Measurements from ENCODE around the gene RPS4Y2. TPM values are rescaled to one million over a fixed set of nuclear protein-coding genes. Genes with fewer than 3 reads are reported as not detected.
A peak's percentile ranks its signal among the peaks of the same experiment; 100 is the strongest.

The RPS4Y2 gene
- total RNA-seq, 4 donors from 2014 or later: not detected

DNA sequence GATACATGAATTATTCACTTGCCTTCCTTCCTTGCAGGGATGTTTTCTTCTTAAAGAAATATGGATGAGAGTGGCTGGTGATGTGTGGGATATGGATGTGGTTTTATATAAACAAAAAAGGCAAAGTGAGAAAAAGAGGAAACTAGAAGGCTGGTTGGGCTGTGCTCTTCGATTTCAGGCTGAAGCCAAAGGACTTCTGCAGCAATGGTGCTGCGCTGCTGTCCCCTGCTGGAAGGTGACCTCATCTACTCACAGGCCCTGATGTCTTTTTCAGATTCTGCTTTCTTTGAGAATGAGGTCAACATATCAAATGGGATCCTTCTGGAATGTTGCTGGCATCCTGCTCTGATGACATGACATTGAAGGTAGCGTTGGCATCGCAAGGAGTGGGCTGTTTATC is 15.3 kb upstream of the RPS4Y2 start:
- peak in 1 of 3 donors; percentile 50 for DNase-seq
- Histone ChIP-seq H3K9me3 (no peaks in the 10 kb centered on the region), H3K36me3 (no peaks in the 10 kb centered on the region), H3K4me3 (no peak overlapping the region), H3K27me3 (no peaks in the 10 kb centered on the region), H3K27ac (no peak overlapping the region), H3K4me1 (no peaks in the 10 kb centered on the region)
- TF ChIP-seq, protein P1, sequence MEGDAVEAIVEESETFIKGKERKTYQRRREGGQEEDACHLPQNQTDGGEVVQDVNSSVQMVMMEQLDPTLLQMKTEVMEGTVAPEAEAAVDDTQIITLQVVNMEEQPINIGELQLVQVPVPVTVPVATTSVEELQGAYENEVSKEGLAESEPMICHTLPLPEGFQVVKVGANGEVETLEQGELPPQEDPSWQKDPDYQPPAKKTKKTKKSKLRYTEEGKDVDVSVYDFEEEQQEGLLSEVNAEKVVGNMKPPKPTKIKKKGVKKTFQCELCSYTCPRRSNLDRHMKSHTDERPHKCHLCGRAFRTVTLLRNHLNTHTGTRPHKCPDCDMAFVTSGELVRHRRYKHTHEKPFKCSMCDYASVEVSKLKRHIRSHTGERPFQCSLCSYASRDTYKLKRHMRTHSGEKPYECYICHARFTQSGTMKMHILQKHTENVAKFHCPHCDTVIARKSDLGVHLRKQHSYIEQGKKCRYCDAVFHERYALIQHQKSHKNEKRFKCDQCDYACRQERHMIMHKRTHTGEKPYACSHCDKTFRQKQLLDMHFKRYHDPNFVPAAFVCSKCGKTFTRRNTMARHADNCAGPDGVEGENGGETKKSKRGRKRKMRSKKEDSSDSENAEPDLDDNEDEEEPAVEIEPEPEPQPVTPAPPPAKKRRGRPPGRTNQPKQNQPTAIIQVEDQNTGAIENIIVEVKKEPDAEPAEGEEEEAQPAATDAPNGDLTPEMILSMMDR (IDR thresholded peaks at IDR 0.05): peak in 3 of 6 experiments; percentile 37 to 49 (median 46)
- no peak for TF ChIP-seq POLR2A (IDR thresholded peaks at IDR 0.05)

DNA sequence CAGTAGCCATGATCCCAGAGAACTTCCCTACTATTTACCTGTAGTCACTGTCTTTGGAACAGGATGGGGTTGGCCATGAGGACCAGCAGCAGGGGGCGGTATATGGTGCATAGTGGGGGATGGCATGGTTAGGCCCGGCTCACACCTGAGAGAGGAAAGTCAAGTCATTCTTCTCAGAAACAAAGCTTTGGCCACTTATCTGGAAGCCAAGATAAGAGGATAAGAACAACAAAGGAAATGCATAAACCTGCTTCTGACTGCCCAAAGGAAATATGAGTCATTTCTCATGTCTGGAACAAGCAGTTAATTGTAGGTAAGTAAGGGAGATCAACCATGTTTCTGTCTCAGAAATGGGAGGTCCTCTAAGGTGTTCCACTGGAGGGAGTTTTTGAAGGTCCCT is 10.8 kb upstream of the RPS4Y2 start:
- DNase-seq: peak in 1 of 3 donors; percentile 49
- Histone ChIP-seq H3K9me3 (no peaks in the 10 kb centered on the region), H3K4me3 (no peak overlapping the region), H3K36me3 (no peaks in the 10 kb centered on the region), H3K27me3 (no peaks in the 10 kb centered on the region), H3K4me1 (no peaks in the 10 kb centered on the region), H3K27ac (no peak overlapping the region)
- TF ChIP-seq, protein P1 (IDR thresholded peaks at IDR 0.05): peak in 2 of 6 experiments; percentile 5 to 6
- TF ChIP-seq POLR2A (IDR thresholded peaks at IDR 0.05): no peak

DNA sequence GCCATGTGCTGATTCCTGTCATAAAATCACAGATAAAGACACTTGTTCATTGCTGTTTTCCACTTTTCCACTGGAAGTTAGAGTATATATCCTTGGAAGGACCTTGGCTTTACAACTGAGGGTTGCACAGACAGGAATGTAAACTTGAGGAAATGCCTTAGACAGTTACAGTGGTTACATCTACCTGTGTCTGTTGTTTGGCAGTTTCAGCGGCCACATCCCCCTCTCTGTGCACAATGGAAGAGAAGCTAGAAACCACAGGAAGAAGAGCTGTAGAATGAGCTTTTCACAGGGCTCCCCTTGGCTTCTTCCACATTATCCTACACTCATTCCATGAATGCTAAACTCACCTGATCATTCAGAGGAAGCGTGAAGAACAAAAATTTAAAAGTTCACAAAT is 9.0 kb upstream of the RPS4Y2 start:
- H3K36me3 ChIP-seq: no peaks in the 10 kb centered on the region
- no peak overlapping the region for H3K27ac ChIP-seq
- TF ChIP-seq, protein P1 (IDR thresholded peaks at IDR 0.05): no peak
- no peak for TF ChIP-seq POLR2A (IDR thresholded peaks at IDR 0.05)
- H3K4me1 ChIP-seq: no peaks in the 10 kb centered on the region
- no peaks in the 10 kb centered on the region for H3K27me3 ChIP-seq
- no peak overlapping the region for H3K4me3 ChIP-seq
- H3K9me3 ChIP-seq: no peaks in the 10 kb centered on the region
- DNase-seq: no peak

DNA sequence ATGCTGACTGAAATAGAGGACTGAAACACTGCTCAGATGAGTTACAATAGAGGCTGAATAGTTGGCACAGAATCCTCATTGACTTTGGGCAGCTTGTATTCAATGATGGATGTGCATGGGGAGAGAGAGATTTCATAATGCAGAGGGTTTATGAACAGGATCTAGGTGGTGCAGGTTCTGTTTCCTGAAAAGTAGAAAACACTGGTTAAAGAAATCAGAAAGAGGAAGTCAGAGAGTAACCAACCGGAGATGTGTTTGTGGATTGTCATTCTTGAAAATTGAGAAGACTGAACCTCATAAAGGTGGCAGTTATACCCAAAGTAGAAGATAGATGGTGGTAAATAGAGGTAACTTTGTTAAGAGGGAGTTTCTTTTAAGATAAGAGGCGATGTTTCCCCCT is 8.0 kb downstream of the RPS4Y2 start:
- H3K36me3 ChIP-seq: no peaks in the 10 kb centered on the region
- H3K4me1 ChIP-seq: no peaks in the 10 kb centered on the region
- H3K27me3 ChIP-seq: no peaks in the 10 kb centered on the region
- TF ChIP-seq, protein P1 (IDR thresholded peaks at IDR 0.05): peak in 1 of 6 experiments; percentile 20
- TF ChIP-seq POLR2A (IDR thresholded peaks at IDR 0.05): no peak
- H3K4me3 ChIP-seq: no peak overlapping the region
- H3K27ac ChIP-seq: no peak overlapping the region
- DNase-seq: no peak
- H3K9me3 ChIP-seq: no peaks in the 10 kb centered on the region

DNA sequence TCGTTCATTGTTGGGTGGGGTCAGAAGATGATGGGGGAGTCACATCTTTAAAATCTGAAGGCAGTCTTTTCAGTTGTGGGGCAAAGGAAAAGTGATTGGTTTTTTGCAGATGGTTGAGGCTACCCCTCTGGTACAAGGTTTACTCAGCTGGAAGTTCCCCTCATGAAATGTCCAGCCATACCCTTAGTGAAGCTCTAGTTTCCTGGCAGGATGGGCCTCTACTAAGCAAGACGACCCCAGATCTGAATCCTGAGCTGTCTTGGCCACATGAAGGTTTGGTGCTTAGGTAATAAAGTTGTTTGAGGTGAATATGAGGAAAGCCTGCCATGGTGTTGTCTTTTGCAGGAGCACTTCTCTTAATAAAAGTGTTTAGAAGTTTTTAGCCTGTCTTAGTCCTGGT is 9.2 kb downstream of the RPS4Y2 start:
- no peak overlapping the region for H3K27ac ChIP-seq
- H3K4me1 ChIP-seq: no peaks in the 10 kb centered on the region
- no peaks in the 10 kb centered on the region for H3K27me3 ChIP-seq
- H3K36me3 ChIP-seq: no peaks in the 10 kb centered on the region
- no peaks in the 10 kb centered on the region for H3K9me3 ChIP-seq
- no peak overlapping the region for H3K4me3 ChIP-seq
- TF ChIP-seq, protein P1 (IDR thresholded peaks at IDR 0.05): no peak
- TF ChIP-seq POLR2A (IDR thresholded peaks at IDR 0.05): no peak
- DNase-seq: no peak

DNA sequence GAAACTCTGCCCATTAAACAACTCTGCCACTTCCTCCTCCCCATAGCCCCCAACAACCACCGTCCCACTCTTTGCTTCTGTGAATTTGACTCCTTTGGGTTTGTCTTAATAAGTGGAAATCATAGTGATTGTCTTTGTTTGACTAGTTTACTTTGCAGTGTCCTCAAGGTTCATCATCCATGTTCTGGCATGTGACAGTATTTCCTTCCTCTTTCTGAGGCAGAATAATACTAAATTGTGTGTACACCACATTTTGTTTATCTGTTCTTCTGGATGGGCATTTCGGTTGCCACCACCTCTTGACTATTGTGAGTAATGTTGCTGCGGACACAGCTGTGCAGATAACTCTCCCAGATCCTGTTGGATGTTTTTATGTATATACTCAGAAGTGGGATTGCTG is 14.8 kb downstream of the RPS4Y2 start:
- no peaks in the 10 kb centered on the region for H3K4me1 ChIP-seq
- DNase-seq: no peak
- TF ChIP-seq, protein P1 (IDR thresholded peaks at IDR 0.05): no peak
- no peak for TF ChIP-seq POLR2A (IDR thresholded peaks at IDR 0.05)
- H3K27me3 ChIP-seq: no peaks in the 10 kb centered on the region
- no peaks in the 10 kb centered on the region for H3K9me3 ChIP-seq
- H3K4me3 ChIP-seq: no peak overlapping the region
- no peak overlapping the region for H3K27ac ChIP-seq
- no peaks in the 10 kb centered on the region for H3K36me3 ChIP-seq
